Inflammatory macrophage treated with lipopolysaccharide for 4 hours (primary cell): ENCODE measurements around the gene CLIC2.
A peak's percentile ranks its signal among the peaks of the same experiment; 100 is the strongest.
"Not testable (repeated sequence)": the region's sequence is repeated elsewhere in the genome, so short reads cannot be mapped to it uniquely, and the experiment has no call there.

ENCODE experiments used
- DNase-seq: peaks from one replicate; pipeline ENCODE4 v3.0.0-alpha.2; 2020

Gene CLIC2

GRCh38 chrX:155334486-155335336, at the start of gene CLIC2:
Gene CLIC2, minus strand, starts transcription at chrX:155334614. Its CDS starts 187 bp downstream, at chrX:155334427.
- DNase-seq: peak; percentile 78

GRCh38 chrX:155382529-155382967, 48.1 kb upstream of the CLIC2 start:
- not testable (repeated sequence) for DNase-seq

GRCh38 chrX:155381843-155382528, 47.6 kb upstream of the CLIC2 start, which contains the start of gene F8A2:
Gene F8A2, plus strand, starts transcription at chrX:155382095. Its CDS starts 20 bp downstream, at chrX:155382115.
- DNase-seq: not testable (repeated sequence)

- not testable (repeated sequence) for DNase-seq
These were observed 45.4 kb upstream of the CLIC2 start for GRCh38 chrX:155379802-155380201.

- DNase-seq: not testable (repeated sequence)
These were observed 39.5 kb upstream of the CLIC2 start for GRCh38 chrX:155373777-155374458.

- DNase-seq: not testable (repeated sequence)
These were observed 29.3 kb upstream of the CLIC2 start for GRCh38 chrX:155363712-155364111.

GRCh38 chrX:155349448-155349847, 15.0 kb upstream of the CLIC2 start:
- not testable (repeated sequence) for DNase-seq

GRCh38 chrX:155345689-155346088, 11.3 kb upstream of the CLIC2 start:
- DNase-seq: not testable (repeated sequence)

- DNase-seq: not testable (repeated sequence)
These were observed 911 bp upstream of the CLIC2 start for GRCh38 chrX:155335337-155335712.

GRCh38 chrX:155333544-155334100, 792 bp downstream of the CLIC2 start:
- peak; percentile 20 for DNase-seq

GRCh38 chrX:155330992-155331391, 3.4 kb downstream of the CLIC2 start:
- DNase-seq: no peak

- no peak for DNase-seq
These were observed 5.1 kb downstream of the CLIC2 start for GRCh38 chrX:155329293-155329692.

GRCh38 chrX:155326610-155327009, 7.8 kb downstream of the CLIC2 start:
- no peak for DNase-seq

GRCh38 chrX:155314260-155314659, 20.2 kb downstream of the CLIC2 start:
- DNase-seq: no peak

GRCh38 chrX:155313766-155314165, 20.6 kb downstream of the CLIC2 start:
- no peak for DNase-seq

GRCh38 chrX:155293771-155294170, 40.6 kb downstream of the CLIC2 start:
- no peak for DNase-seq

GRCh38 chrX:155279873-155280272, 54.5 kb downstream of the CLIC2 start:
- DNase-seq: no peak

GRCh38 chrX:155270969-155271368, 63.4 kb downstream of the CLIC2 start:
- no peak for DNase-seq

GRCh38 chrX:155267995-155268394, 66.4 kb downstream of the CLIC2 start:
- not testable (repeated sequence) for DNase-seq

GRCh38 chrX:155266439-155266838, 68.0 kb downstream of the CLIC2 start:
- no peak for DNase-seq

- peak; percentile 62 for DNase-seq
These were observed 70.4 kb downstream of the CLIC2 start, which contains the start of gene RAB39B for GRCh38 chrX:155263854-155264628. Gene RAB39B, minus strand, starts transcription at chrX:155264491. Its CDS starts 203 bp downstream, at chrX:155264288.
